IMR-90 (cell line): ENCODE measurements around the gene CAPN2. TPM values are rescaled to one million over a fixed set of nuclear protein-coding genes. Genes with fewer than 3 reads are reported as not detected.

Experiments used
- ATAC-seq: fragments of 200-7000 bp; cut with Tn5 transposase; 2 replicates; pipeline ENCODE4 v1.9.1; 2020; ENCODE audit warnings: low read depth, mild to moderate bottlenecking, moderate library complexity
- BruUV-seq: library from RNA; stranded (reverse); fragments of 400-500 nt; replicated peaks from 2 replicates; lab custom pipeline; 2021; lab: Mats Ljungman, UMichigan
- CTCF ChIA-PET: fragments of 300-600 bp; formaldehyde crosslinking; extraction: SDS; loops from one replicate; lab custom pipeline; 2021; ENCODE audit warnings: antibody characterized with exemption; lab: Yijun Ruan, JAX
- POLR2A ChIA-PET: fragments of 300-600 bp; sonication (Branson Sonifier 250); formaldehyde crosslinking; loops from one replicate; lab custom pipeline; 2022; ENCODE audit warnings: antibody characterized with exemption; ENCODE audit not compliant: unreplicated experiment; lab: Charles Lee
- DNase-seq: peaks from one replicate; pipeline ENCODE4 v3.0.0; 2013
- H2AFZ ChIP-seq: replicated peaks from 2 replicates; pipeline ENCODE3; 2013; ENCODE audit warnings: low read length, mild to moderate bottlenecking; ENCODE audit not compliant: poor library complexity
- H2AK5ac ChIP-seq: 2 replicates; pipeline ENCODE4 v1.6.1; 2013; ENCODE audit warnings: low read depth, low read length, inconsistent platforms
- H2AK9ac ChIP-seq: replicated peaks from 2 replicates; pipeline ENCODE3; 2013; ENCODE audit warnings: mild to moderate bottlenecking, low read depth, low read length, moderate library complexity; ENCODE audit not compliant: poor library complexity
- H2BK120ac ChIP-seq: 2 replicates; pipeline ENCODE4 v1.6.1; 2013; ENCODE audit warnings: low read depth, low read length, inconsistent platforms
- H2BK15ac ChIP-seq: 3 replicates; pipeline ENCODE4 v1.6.1; 2013; ENCODE audit warnings: low read depth, low read length, inconsistent platforms
- H2BK20ac ChIP-seq: 2 replicates; pipeline ENCODE4 v1.6.1; 2013; ENCODE audit warnings: low read depth, mild to moderate bottlenecking, inconsistent platforms, low read length, moderate library complexity
- H2BK5ac ChIP-seq: 2 replicates; pipeline ENCODE4 v1.6.1; 2013; ENCODE audit warnings: mild to moderate bottlenecking, low read depth, low read length, inconsistent platforms; ENCODE audit not compliant: poor library complexity, severe bottlenecking
- H3K14ac ChIP-seq: replicated peaks from 2 replicates; pipeline ENCODE4 v1.6.1; 2013; ENCODE audit warnings: low read depth, low read length, inconsistent platforms
- H3K18ac ChIP-seq: 2 replicates; pipeline ENCODE4 v1.6.1; 2013; ENCODE audit warnings: low read depth, low read length, control low read depth
- H3K23ac ChIP-seq: 2 replicates; pipeline ENCODE4 v1.6.1; 2013; ENCODE audit warnings: low read depth, low read length, inconsistent platforms
- H3K27ac ChIP-seq: 2 replicates; pipeline ENCODE4 v1.5.1; 2013; ENCODE audit warnings: mild to moderate bottlenecking, control low read depth, low read length; ENCODE audit not compliant: insufficient read depth
- H3K27me3 ChIP-seq: 2 replicates; pipeline ENCODE4 v1.6.1; 2013; ENCODE audit warnings: low read length; ENCODE audit not compliant: control insufficient read depth, insufficient read depth
- H3K36me3 ChIP-seq: 2 replicates; pipeline ENCODE4 v1.6.1; 2013; ENCODE audit warnings: low read length, mixed read lengths; ENCODE audit not compliant: control insufficient read depth, insufficient read depth
- H3K4ac ChIP-seq: 2 replicates; pipeline ENCODE4 v1.6.1; 2013; ENCODE audit warnings: low read depth, low read length, inconsistent platforms
- H3K4me1 ChIP-seq: 2 replicates; pipeline ENCODE4 v1.6.1; 2013; ENCODE audit warnings: low read length, mixed read lengths; ENCODE audit not compliant: control insufficient read depth, insufficient read depth
- H3K4me2 ChIP-seq: 2 replicates; pipeline ENCODE4 v1.6.1; 2013; ENCODE audit warnings: low read depth, mild to moderate bottlenecking, control low read depth, low read length, moderate library complexity
- H3K4me3 ChIP-seq: 2 replicates; pipeline ENCODE4 v1.5.1; 2013; ENCODE audit warnings: low read depth, mild to moderate bottlenecking, control low read depth, low read length, moderate library complexity; ENCODE audit not compliant: insufficient read depth
- H3K56ac ChIP-seq: 2 replicates; pipeline ENCODE4 v1.6.1; 2013; ENCODE audit warnings: low read length, inconsistent platforms; ENCODE audit not compliant: insufficient read depth; ENCODE audit errors: extremely low read depth
- H3K79me1 ChIP-seq, 2 experiments: 2 replicates each; pipeline ENCODE4 v1.6.1; 2013; ENCODE audit warnings: low read length in 2 of 2, inconsistent platforms in 1 of 2, low read depth in 1 of 2
- H3K9ac ChIP-seq: 2 replicates; pipeline ENCODE4 v1.6.1; 2013; ENCODE audit warnings: low read depth, low read length, control low read depth
- H3K9me1 ChIP-seq: 2 replicates; pipeline ENCODE4 v1.6.1; 2013; ENCODE audit warnings: low read length, inconsistent platforms; ENCODE audit not compliant: insufficient read depth
- H3K9me3 ChIP-seq: 2 replicates; pipeline ENCODE4 v1.6.1; 2013; ENCODE audit warnings: low read length; ENCODE audit not compliant: control insufficient read depth, insufficient read depth
- H4K20me1 ChIP-seq: 2 replicates; pipeline ENCODE4 v1.6.1; 2013; ENCODE audit warnings: low read length, inconsistent platforms; ENCODE audit not compliant: insufficient read depth
- H4K5ac ChIP-seq: 2 replicates; pipeline ENCODE4 v1.6.1; 2013; ENCODE audit warnings: mild to moderate bottlenecking, low read depth, low read length, control low read depth
- H4K8ac ChIP-seq, 2 experiments: 2 replicates each; pipeline ENCODE4 v1.6.1; 2013; ENCODE audit warnings: low read depth in 2 of 2, low read length in 2 of 2, control low read depth in 1 of 2, inconsistent platforms in 1 of 2
- H4K91ac ChIP-seq: 2 replicates; pipeline ENCODE4 v1.6.1; 2013; ENCODE audit warnings: low read depth, low read length, inconsistent platforms; ENCODE audit not compliant: insufficient read depth
- CEBPB ChIP-seq: IDR thresholded peaks from 2 replicates; pipeline ENCODE4 v1.6.1; 2012; ENCODE audit warnings: low read depth, low read length, improper control_type of control experiment
- MAFK ChIP-seq: IDR thresholded peaks from 2 replicates; pipeline ENCODE4 v1.6.1; 2012; ENCODE audit warnings: low read depth, low read length, improper control_type of control experiment
- MXI1 ChIP-seq: IDR thresholded peaks from 2 replicates; pipeline ENCODE4 v1.6.1; 2012; ENCODE audit warnings: low read depth, mild to moderate bottlenecking, low read length, moderate library complexity, borderline replicate concordance
- RAD21 ChIP-seq: IDR thresholded peaks from 2 replicates; pipeline ENCODE4 v1.6.1; 2012; ENCODE audit warnings: low read length, improper control_type of control experiment
- RCOR1 ChIP-seq: IDR thresholded peaks from 2 replicates; pipeline ENCODE4 v1.6.1; 2012; ENCODE audit warnings: mild to moderate bottlenecking, low read length, improper control_type of control experiment; ENCODE audit not compliant: insufficient replicate concordance
- WGBS, 2 experiments: methylation state at CpG; one replicate each; pipeline versions ENCODE4 v1.1.5 to v1.1.7; 2013; ENCODE audit warnings: missing lambda C conversion rate in 2 of 2; ENCODE audit not compliant: insufficient read length in 1 of 2; ENCODE audit errors: extremely low coverage in 2 of 2; 5-methylcytosine and 5-hydroxymethylcytosine counted together
- dilution Hi-C: fragments of 300-500 bp; cut with HindIII; formaldehyde crosslinking; loops from one replicate; pipeline ENCODE4 v1.14.3; 2018; ENCODE audit warnings: low sequenced_read_pairs; ENCODE audit not compliant: unreplicated experiment
- in situ Hi-C: fragments of 300-500 bp; cut with MboI; formaldehyde crosslinking; loops from 3 replicates; pipeline ENCODE4 v1.14.3; 2019; ENCODE audit warnings: low sequenced_read_pairs, inconsistent platforms, mixed read lengths
- intact Hi-C: fragments of 100-400 bp; cut with micrococcal nuclease; formaldehyde crosslinking; loops from 2 replicates; pipeline ENCODE4 v1.10.0; 2022
- polyA plus RNA-seq, 3 experiments: library from polyadenylated mRNA; depleted of rRNA; stranded (reverse); fragments of >200 nt; gene quantifications; 2 replicates each; pipeline ENCODE4 v1.2.3, GENCODE V29; 2012; ENCODE audit warnings: low replicate concordance in 1 of 3
- total RNA-seq: library from RNA; depleted of rRNA; stranded (reverse); fragments of >200 nt; gene quantifications from 2 replicates; pipeline ENCODE4 v1.2.3, GENCODE V29; 2012
- TF ChIP-seq, protein P1 (sequence below): fragments of 150-350 bp; IDR thresholded peaks from 2 replicates; pipeline ENCODE4 v1.6.1; 2016; ENCODE audit warnings: low read depth, mild to moderate bottlenecking, low read length, moderate library complexity, borderline replicate concordance

Gene CAPN2
- total and polyA plus RNA-seq, 2 of the 4 experiments (the other 2 are of a cell fraction), result 339 to 430 TPM

DNA sequence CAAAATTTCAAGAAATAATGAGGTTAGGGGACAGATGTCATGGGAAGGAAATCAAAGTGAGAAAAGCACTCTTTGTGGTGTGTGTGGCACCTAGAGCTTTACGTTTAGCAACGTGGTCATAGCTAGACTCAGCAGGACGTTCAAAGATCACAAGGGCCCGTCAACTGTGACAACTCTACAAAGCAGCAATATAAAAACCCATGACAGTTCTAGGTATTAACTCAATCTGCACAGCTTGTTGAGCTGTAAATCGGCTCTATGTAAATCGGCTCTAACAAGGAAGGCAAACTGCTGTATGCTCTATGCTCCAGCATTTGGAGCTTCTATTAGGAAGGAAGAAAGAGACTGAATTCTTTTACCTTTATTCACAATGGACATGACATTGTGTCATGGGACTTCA is 68.6 kb downstream of the CAPN2 start:
- Histone ChIP-seq H3K9ac (no peak overlapping the region), H2AK9ac (no peak overlapping the region), H3K27me3 (no peaks in the 10 kb centered on the region), H3K56ac (no peak overlapping the region), H3K27ac (no peak overlapping the region), H2BK20ac (no peak overlapping the region), H3K23ac (no peak overlapping the region), H3K4ac (no peak overlapping the region), H4K20me1 (peaks cover 3% of the 10 kb centered on the region; the same call in 1 of the 2 replicates), H4K8ac (no peak overlapping the region), H3K36me3 (peaks cover 41% of the 10 kb centered on the region), H2AFZ (no peak overlapping the region), H2AK5ac (no peak overlapping the region), H3K4me3 (no peak overlapping the region), H4K91ac (no peak overlapping the region), H3K79me1 (peaks cover 10 to 35% of the 10 kb centered on the region in 2 experiments), H2BK5ac (no peak overlapping the region), H3K9me3 (no peaks in the 10 kb centered on the region), H3K18ac (no peak overlapping the region), H3K4me2 (no peak overlapping the region), H4K5ac (no peak overlapping the region), H3K14ac (no peak overlapping the region), H3K9me1 (peaks cover 5% of the 10 kb centered on the region), H3K4me1 (peaks cover 6% of the 10 kb centered on the region; the same call in 1 of the 2 replicates), H2BK120ac (no peak overlapping the region), H2BK15ac (no peak overlapping the region)
- TF ChIP-seq RCOR1, result no peak
- no peak for TF ChIP-seq CEBPB
- TF ChIP-seq, protein P1, sequence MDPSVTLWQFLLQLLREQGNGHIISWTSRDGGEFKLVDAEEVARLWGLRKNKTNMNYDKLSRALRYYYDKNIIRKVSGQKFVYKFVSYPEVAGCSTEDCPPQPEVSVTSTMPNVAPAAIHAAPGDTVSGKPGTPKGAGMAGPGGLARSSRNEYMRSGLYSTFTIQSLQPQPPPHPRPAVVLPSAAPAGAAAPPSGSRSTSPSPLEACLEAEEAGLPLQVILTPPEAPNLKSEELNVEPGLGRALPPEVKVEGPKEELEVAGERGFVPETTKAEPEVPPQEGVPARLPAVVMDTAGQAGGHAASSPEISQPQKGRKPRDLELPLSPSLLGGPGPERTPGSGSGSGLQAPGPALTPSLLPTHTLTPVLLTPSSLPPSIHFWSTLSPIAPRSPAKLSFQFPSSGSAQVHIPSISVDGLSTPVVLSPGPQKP, result no peak
- TF ChIP-seq MAFK, result no peak
- TF ChIP-seq MXI1, result no peak
- no peak for TF ChIP-seq RAD21
- POLR2A ChIA-PET, result interaction anchor here (0.6 kb wide), 1 partner anchor 290 kb away, joined by 6 read pairs; no protein-coding TSS in a partner anchor
- in situ Hi-C loops (no loop called here), intact Hi-C loops (no loop called here), dilution Hi-C loops (no loop called here)
- WGBS, 2 experiments, result no CpG with 5 or more reads among the region's 6 CpGs
- DNase-seq (no peak), ATAC-seq (no peak)
- BruUV-seq, result no TSS peak
- CTCF ChIA-PET, result interaction anchor here (1.0 to 1.3 kb wide), 2 partner anchors 9 to 11 kb away, joined by 3 to 5 read pairs; no protein-coding TSS in a partner anchor
